TTC549 (cell line): ENCODE data around the gene MAPK10.

Experiments
- FAIRE-seq: peaks from 2 replicates; lab custom pipeline; 2012; peaks lifted over from hg19 to GRCh38; lab: Jason Lieb, UNC

Gene MAPK10

GRCh38 chr4:86359944-86360478 lies at the start of gene MAPK10:
MAPK10 (minus strand) TSS chr4:86360053.
- no peak for FAIRE-seq

- no peak for FAIRE-seq
Observed at GRCh38 chr4:86403575-86403974, 43.7 kb upstream of the MAPK10 start.

- no peak for FAIRE-seq
Observed at GRCh38 chr4:86401826-86402225, 42.0 kb upstream of the MAPK10 start.

- FAIRE-seq: no peak
Observed at GRCh38 chr4:86400216-86400615, 40.4 kb upstream of the MAPK10 start.

GRCh38 chr4:86398187-86398586 lies 38.3 kb upstream of the MAPK10 start:
- no peak for FAIRE-seq

- no peak for FAIRE-seq
Observed at GRCh38 chr4:86393749-86394148, 33.9 kb upstream of the MAPK10 start.

GRCh38 chr4:86389664-86390063 lies 29.8 kb upstream of the MAPK10 start:
- FAIRE-seq: no peak

- FAIRE-seq: no peak
Observed at GRCh38 chr4:86388252-86388651, 28.4 kb upstream of the MAPK10 start.

- FAIRE-seq: no peak
Observed at GRCh38 chr4:86386817-86387415, 27.1 kb upstream of the MAPK10 start.

GRCh38 chr4:86386201-86386600 lies 26.3 kb upstream of the MAPK10 start:
- FAIRE-seq: no peak

GRCh38 chr4:86381431-86381830 lies 21.6 kb upstream of the MAPK10 start:
- FAIRE-seq: no peak

- no peak for FAIRE-seq
Observed at GRCh38 chr4:86380181-86380724, 20.4 kb upstream of the MAPK10 start.

- FAIRE-seq: no peak
Observed at GRCh38 chr4:86376850-86377249, 17.0 kb upstream of the MAPK10 start.

- FAIRE-seq: no peak
Observed at GRCh38 chr4:86368433-86368832, 8.6 kb upstream of the MAPK10 start.

GRCh38 chr4:86367577-86367976 lies 7.7 kb upstream of the MAPK10 start:
- FAIRE-seq: no peak

- no peak for FAIRE-seq
Observed at GRCh38 chr4:86366920-86367319, 7.1 kb upstream of the MAPK10 start.

GRCh38 chr4:86362510-86362909 lies 2.7 kb upstream of the MAPK10 start:
- FAIRE-seq: no peak

- FAIRE-seq: no peak
Observed at GRCh38 chr4:86358257-86358656, 1.6 kb downstream of the MAPK10 start.

GRCh38 chr4:86357608-86358007 lies 2.2 kb downstream of the MAPK10 start:
- FAIRE-seq: no peak

GRCh38 chr4:86356425-86357210 lies 3.2 kb downstream of the MAPK10 start:
- no peak for FAIRE-seq

GRCh38 chr4:86354390-86354789 lies 5.5 kb downstream of the MAPK10 start:
- no peak for FAIRE-seq

- FAIRE-seq: no peak
Observed at GRCh38 chr4:86346320-86346719, 13.5 kb downstream of the MAPK10 start.

GRCh38 chr4:86344127-86344526 lies 15.7 kb downstream of the MAPK10 start:
- FAIRE-seq: no peak

GRCh38 chr4:86338989-86339388 lies 20.9 kb downstream of the MAPK10 start:
- no peak for FAIRE-seq
